MCF 10A (cell line): ENCODE measurements around the gene SLC35E1. TPM values are rescaled to one million over a fixed set of nuclear protein-coding genes. Genes with fewer than 3 reads are reported as not detected.
"Not testable (repeated sequence)": the region's sequence is repeated elsewhere in the genome, so short reads cannot be mapped to it uniquely, and the experiment has no call there.

Experiments
- BruUV-seq: library from RNA; stranded (reverse); fragments of 400-500 nt; replicated peaks from 2 replicates; lab custom pipeline; 2021; lab: Mats Ljungman, UMichigan
- CTCF ChIA-PET: fragments of 300-600 bp; sonication (Branson Sonifier 250); formaldehyde crosslinking; extraction: SDS; loops from one replicate; lab custom pipeline; 2021; ENCODE audit warnings: antibody characterized with exemption, inconsistent platforms; lab: Yijun Ruan, JAX
- POLR2A ChIA-PET: fragments of 300-600, 350-650 bp; sonication (Branson Sonifier 250); formaldehyde crosslinking; extraction: SDS; loops from one replicate; lab custom pipeline; 2020; ENCODE audit warnings: antibody characterized with exemption, inconsistent platforms; lab: Yijun Ruan, JAX
- DNase-seq: peaks from one replicate; pipeline ENCODE4 v3.0.0-alpha.2; 2018; ENCODE audit not compliant: unreplicated experiment
- H3K27ac Mint-ChIP-seq: one replicate; pipeline ENCODE4 v1.8.0; 2022; ENCODE audit warnings: mild to moderate bottlenecking, low read depth, mixed read lengths; ENCODE audit not compliant: unreplicated experiment
- H3K27me3 Mint-ChIP-seq: one replicate; pipeline ENCODE4 v1.8.0; 2022; ENCODE audit warnings: mixed read lengths; ENCODE audit not compliant: insufficient read depth, unreplicated experiment
- H3K36me3 Mint-ChIP-seq: one replicate; pipeline ENCODE4 v1.8.0; 2022; ENCODE audit warnings: mild to moderate bottlenecking, moderate library complexity, mixed read lengths; ENCODE audit not compliant: insufficient read depth, unreplicated experiment
- H3K4me1 Mint-ChIP-seq: one replicate; pipeline ENCODE4 v1.8.0; 2022; ENCODE audit warnings: mixed read lengths; ENCODE audit not compliant: insufficient read depth, unreplicated experiment
- H3K4me3 Mint-ChIP-seq: one replicate; pipeline ENCODE4 v1.8.0; 2022; ENCODE audit warnings: mild to moderate bottlenecking, moderate library complexity, mixed read lengths; ENCODE audit not compliant: unreplicated experiment
- H3K9me3 Mint-ChIP-seq: one replicate; pipeline ENCODE4 v1.8.0; 2022; ENCODE audit warnings: mixed read lengths; ENCODE audit not compliant: unreplicated experiment
- intact Hi-C: fragments of 100-400 bp; cut with micrococcal nuclease; formaldehyde crosslinking; loops from 2 replicates; pipeline ENCODE4 v1.14.1; 2022
- total RNA-seq: library from RNA; stranded (reverse); gene quantifications from 2 replicates; pipeline ENCODE4 v1.2.3, GENCODE V29; 2022
- TF ChIP-seq, protein P1 (sequence below): fragments of 200-600 bp; IDR thresholded peaks from one replicate; pipeline ENCODE4 v1.8.0; 2022; ENCODE audit warnings: antibody characterized with exemption, mild to moderate bottlenecking; ENCODE audit not compliant: unreplicated experiment

Gene SLC35E1
- total RNA-seq, 1 experiment from 2014 or later: 62.6 TPM

DNA sequence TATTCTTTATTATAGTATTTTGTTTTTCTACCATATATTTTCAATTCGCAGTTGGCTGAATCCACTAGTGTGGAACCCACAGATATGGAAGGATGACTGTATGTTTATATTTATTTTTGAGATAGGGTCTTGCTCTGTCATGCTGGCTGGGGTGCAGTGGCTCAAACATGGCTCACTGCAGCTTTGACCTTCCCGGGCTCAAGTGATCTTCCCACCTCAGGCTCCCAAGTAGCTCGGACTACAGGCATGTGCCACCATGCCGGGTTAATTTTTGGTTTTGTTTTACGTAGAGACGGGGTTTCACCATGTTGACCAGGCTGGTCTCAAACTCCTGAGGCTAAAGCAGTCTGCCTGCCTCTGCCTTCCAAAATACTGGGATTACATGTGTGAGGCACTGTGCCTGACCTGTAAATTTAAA lies 9.6 kb downstream of the SLC35E1 start:
- H3K4me3 Mint-ChIP-seq: no peak overlapping the region
- DNase-seq: no peak
- no peaks in the 10 kb centered on the region for H3K4me1 Mint-ChIP-seq
- H3K9me3 Mint-ChIP-seq: no peaks in the 10 kb centered on the region
- POLR2A ChIA-PET: interaction anchor here (1.0 kb wide), 1 partner anchor 10 kb away, joined by 3 read pairs; the partner anchor contains the start of gene SLC35E1
- no peak overlapping the region for H3K27ac Mint-ChIP-seq
- no TSS peak for BruUV-seq
- TF ChIP-seq, protein P1, sequence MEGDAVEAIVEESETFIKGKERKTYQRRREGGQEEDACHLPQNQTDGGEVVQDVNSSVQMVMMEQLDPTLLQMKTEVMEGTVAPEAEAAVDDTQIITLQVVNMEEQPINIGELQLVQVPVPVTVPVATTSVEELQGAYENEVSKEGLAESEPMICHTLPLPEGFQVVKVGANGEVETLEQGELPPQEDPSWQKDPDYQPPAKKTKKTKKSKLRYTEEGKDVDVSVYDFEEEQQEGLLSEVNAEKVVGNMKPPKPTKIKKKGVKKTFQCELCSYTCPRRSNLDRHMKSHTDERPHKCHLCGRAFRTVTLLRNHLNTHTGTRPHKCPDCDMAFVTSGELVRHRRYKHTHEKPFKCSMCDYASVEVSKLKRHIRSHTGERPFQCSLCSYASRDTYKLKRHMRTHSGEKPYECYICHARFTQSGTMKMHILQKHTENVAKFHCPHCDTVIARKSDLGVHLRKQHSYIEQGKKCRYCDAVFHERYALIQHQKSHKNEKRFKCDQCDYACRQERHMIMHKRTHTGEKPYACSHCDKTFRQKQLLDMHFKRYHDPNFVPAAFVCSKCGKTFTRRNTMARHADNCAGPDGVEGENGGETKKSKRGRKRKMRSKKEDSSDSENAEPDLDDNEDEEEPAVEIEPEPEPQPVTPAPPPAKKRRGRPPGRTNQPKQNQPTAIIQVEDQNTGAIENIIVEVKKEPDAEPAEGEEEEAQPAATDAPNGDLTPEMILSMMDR: no peak
- no peaks in the 10 kb centered on the region for H3K27me3 Mint-ChIP-seq
- CTCF ChIA-PET: interaction anchor here (0.5 to 1.1 kb wide), 3 partner anchors 9 to 886 kb away, joined by 3 to 5 read pairs (median 3); no protein-coding TSS in a partner anchor
- intact Hi-C loops: no loop called here
- peaks cover 97% of the 10 kb centered on the region for H3K36me3 Mint-ChIP-seq

DNA sequence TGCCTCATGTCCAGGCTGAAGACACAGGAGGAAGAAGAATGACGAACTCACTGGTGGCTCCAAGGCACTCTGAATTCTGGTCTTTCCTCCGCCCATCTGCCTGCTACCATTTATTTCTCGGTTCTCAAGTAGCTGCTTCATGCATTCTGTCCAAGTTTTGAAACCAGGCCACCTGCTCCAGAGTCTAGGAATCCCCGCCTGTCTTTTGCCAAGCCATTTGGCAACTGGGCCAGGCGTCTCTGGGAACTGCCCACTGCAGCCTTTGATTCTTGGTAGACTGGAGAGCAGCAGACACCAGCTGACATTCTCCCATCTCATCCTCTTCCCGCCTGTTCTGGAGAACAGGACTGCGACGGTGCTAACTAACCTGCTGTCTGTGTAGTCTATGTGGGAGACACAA lies 10.8 kb downstream of the SLC35E1 start:
- no TSS peak for BruUV-seq
- intact Hi-C loops: no loop called here
- CTCF ChIA-PET: interaction anchor here (0.6 to 1.5 kb wide), 3 partner anchors 21 to 148 kb away, joined by 3 to 4 read pairs (median 3); no protein-coding TSS in a partner anchor
- H3K4me1 Mint-ChIP-seq: no peaks in the 10 kb centered on the region
- no peak for DNase-seq
- H3K9me3 Mint-ChIP-seq: no peaks in the 10 kb centered on the region
- H3K27me3 Mint-ChIP-seq: no peaks in the 10 kb centered on the region
- H3K36me3 Mint-ChIP-seq: peaks cover 89% of the 10 kb centered on the region
- H3K4me3 Mint-ChIP-seq: no peak overlapping the region
- TF ChIP-seq, protein P1: no peak
- POLR2A ChIA-PET: interaction anchor here (1.4 kb wide), 1 partner anchor 12 kb away, joined by 4 read pairs; no protein-coding TSS in a partner anchor
- H3K27ac Mint-ChIP-seq: no peak overlapping the region

DNA sequence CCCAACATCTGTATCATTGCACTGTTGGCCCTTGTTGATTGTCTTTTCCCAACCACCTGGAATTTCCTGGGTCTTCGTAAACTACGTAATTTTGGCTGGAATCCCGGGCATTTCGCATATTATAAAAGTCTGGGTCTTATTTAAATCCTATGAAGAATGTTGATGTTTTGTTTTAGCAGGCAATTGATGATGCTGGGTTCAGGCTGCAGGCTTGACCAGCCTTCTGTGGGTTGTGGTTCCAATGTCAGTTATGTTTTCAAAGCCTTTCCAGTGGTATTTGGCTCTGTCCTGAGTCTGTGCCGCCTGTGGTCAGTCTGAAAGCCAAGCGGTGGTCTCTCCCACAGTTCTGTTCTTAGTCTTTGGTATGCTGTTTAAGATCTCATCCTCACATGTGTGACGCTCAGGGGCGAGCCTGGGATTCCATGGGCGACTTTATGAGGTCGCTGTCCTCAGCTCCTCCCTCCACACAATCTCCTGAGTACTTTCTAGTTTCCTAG lies 12.4 kb downstream of the SLC35E1 start:
- CTCF ChIA-PET: interaction anchor here (0.5 kb wide), 1 partner anchor 1497 kb away, joined by 4 read pairs; no protein-coding TSS in a partner anchor
- TF ChIP-seq, protein P1: no peak
- no peaks in the 10 kb centered on the region for H3K27me3 Mint-ChIP-seq
- peaks cover 85% of the 10 kb centered on the region for H3K36me3 Mint-ChIP-seq
- no peak overlapping the region for H3K4me3 Mint-ChIP-seq
- DNase-seq: no peak
- POLR2A ChIA-PET: interaction anchor here (0.9 kb wide), 1 partner anchor 18 kb away, joined by 5 read pairs; no protein-coding TSS in a partner anchor
- no peak overlapping the region for H3K27ac Mint-ChIP-seq
- H3K4me1 Mint-ChIP-seq: no peaks in the 10 kb centered on the region
- H3K9me3 Mint-ChIP-seq: no peaks in the 10 kb centered on the region
- intact Hi-C loops: no loop called here
- no TSS peak for BruUV-seq

DNA sequence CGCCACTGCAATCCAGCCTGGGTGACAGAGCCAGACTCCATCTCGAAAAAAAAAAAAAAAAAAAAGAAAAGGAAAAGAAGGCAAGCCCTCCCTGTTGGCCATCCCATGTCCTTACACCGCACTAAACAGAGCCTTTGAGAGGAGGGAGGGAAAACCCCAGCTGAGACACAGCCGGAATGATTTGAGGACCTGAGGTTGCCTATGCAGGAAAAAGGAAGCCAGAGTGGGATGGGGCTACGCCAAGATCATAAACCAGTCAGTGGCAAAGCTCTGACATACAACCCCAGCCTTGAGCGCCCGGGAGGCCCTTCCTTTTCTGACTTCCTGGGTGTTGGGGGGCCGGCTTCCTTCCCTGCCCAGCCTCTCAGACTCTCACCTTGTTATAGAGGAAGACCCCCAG lies 17.4 kb downstream of the SLC35E1 start:
- Mint-ChIP-seq H3K27me3 (no peaks in the 10 kb centered on the region), H3K4me1 (peaks cover 5% of the 10 kb centered on the region), H3K4me3 (no peak overlapping the region), H3K27ac (no peak overlapping the region), H3K36me3 (peaks cover 85% of the 10 kb centered on the region), H3K9me3 (no peaks in the 10 kb centered on the region)
- intact Hi-C loops: no loop called here
- ChIA-PET POLR2A (no interaction called here), CTCF (no interaction called here)
- no TSS peak for BruUV-seq
- TF ChIP-seq, protein P1: no peak
- DNase-seq: no peak

DNA sequence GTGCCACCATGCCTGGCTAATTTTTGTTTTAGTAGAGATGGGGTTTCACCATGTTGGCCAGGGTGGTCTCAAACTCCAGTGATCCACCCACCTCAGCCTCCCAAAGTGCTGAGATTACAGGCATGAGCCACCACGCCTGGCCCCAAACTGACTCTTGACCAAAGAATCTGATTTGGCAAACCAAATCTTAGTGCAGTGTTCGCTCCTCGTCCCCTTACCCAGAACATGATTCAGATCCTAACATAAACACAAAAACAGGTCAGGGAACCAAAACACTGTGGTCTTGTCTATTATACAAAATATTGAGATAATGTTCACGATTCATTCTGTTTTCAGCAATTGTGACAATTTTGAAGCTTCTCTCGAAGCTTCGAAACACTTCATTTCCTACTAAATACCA lies 20.3 kb downstream of the SLC35E1 start:
- H3K4me1 Mint-ChIP-seq, H3K4me3 Mint-ChIP-seq, DNase-seq, H3K27ac Mint-ChIP-seq, BruUV-seq, intact Hi-C loops, H3K27me3 Mint-ChIP-seq, H3K9me3 Mint-ChIP-seq: not testable (repeated sequence)
- peaks cover 59% of the 10 kb centered on the region for H3K36me3 Mint-ChIP-seq
- ChIA-PET CTCF (interaction anchor here (0.6 kb wide), 2 partner anchors 21 to 1764 kb away, joined by 3 to 5 read pairs; no protein-coding TSS in a partner anchor), POLR2A (interaction anchor here (0.6 to 1.2 kb wide), 2 partner anchors 9 to 192 kb away, joined by 3 read pairs; no protein-coding TSS in a partner anchor)
